Uterus (tissue), 4 donors: ENCODE data around the gene CACNA1A. TPM values are rescaled to one million over a fixed set of nuclear protein-coding genes. Genes with fewer than 3 reads are reported as not detected.

Experiments used
- DNase-seq, 2 donors: peaks; one replicate each; pipeline ENCODE4 v3.0.0-alpha.2; 2019 to 2020
- H3K27ac ChIP-seq, 2 donors: fragments of 200-600 bp; sonication (generic); 1 replicate in 1 of 2; 2 replicates in 1 of 2; pipeline ENCODE4 v1.5.1; 2016 to 2018
- H3K27me3 ChIP-seq, 2 donors: fragments of 200-600 bp; sonication (generic); one replicate each; pipeline ENCODE4 v1.5.1; 2018 to 2019; ENCODE audit warnings: control low read depth in 1 of 2
- H3K36me3 ChIP-seq, 2 donors: fragments of 200-600 bp; sonication (generic); one replicate each; pipeline ENCODE4 v1.5.1; 2019; ENCODE audit warnings: control low read depth in 1 of 2
- H3K4me1 ChIP-seq, 2 donors: fragments of 200-600 bp; sonication (generic); one replicate each; pipeline ENCODE4 v1.5.1; 2018 to 2019; ENCODE audit warnings: control low read depth in 1 of 2
- H3K4me3 ChIP-seq, 2 donors: fragments of 200-600 bp; sonication (generic); 1 replicate in 1 of 2; 2 replicates in 1 of 2; pipeline ENCODE4 v1.5.1; 2018 to 2019; ENCODE audit warnings: mild to moderate bottlenecking in 1 of 2
- H3K9me3 ChIP-seq, 2 donors: fragments of 200-600 bp; sonication (generic); one replicate each; pipeline ENCODE4 v1.5.1; 2019; ENCODE audit warnings: control low read depth in 1 of 2
- POLR2A ChIP-seq, 2 donors: fragments of 450-650 bp; IDR thresholded peaks; one replicate each; pipeline ENCODE4 v1.6.1; 2016; ENCODE audit warnings: antibody characterized with exemption in 2 of 2, mild to moderate bottlenecking in 1 of 2, moderate library complexity in 1 of 2
- intact Hi-C: fragments of 100-400 bp; cut with DNase I; formaldehyde crosslinking; loops from one replicate; pipeline ENCODE4 v1.15.1; 2023; ENCODE audit warnings: low total_unique reads
- total RNA-seq, 4 donors: library from RNA; depleted of rRNA in 3 of 4; stranded (reverse); fragments of >200 nt in 3 of 4; gene quantifications; one replicate each; pipeline versions ENCODE4 v1.1.0 to v1.2.4, GENCODE V29; 2014 to 2023
- TF ChIP-seq, protein P1 (sequence below), 4 experiments: fragments of 200-600 bp in 2 of 4; fragments of 450-650 bp in 2 of 4; sonication (generic) in 2 of 4; IDR thresholded peaks; one replicate each; pipeline ENCODE4 v1.5.1; 2016 to 2019; ENCODE audit warnings: antibody characterized with exemption in 4 of 4, mild to moderate bottlenecking in 2 of 4, moderate library complexity in 1 of 4
- donor health status: DM: yes; HTN: yes; CAD: no.

The CACNA1A gene
- total RNA-seq = 1 to 10 TPM in 2 of 4 donors, under 1 TPM in 2; 0.77 to 5.8 (median 0.96) TPM

DNA sequence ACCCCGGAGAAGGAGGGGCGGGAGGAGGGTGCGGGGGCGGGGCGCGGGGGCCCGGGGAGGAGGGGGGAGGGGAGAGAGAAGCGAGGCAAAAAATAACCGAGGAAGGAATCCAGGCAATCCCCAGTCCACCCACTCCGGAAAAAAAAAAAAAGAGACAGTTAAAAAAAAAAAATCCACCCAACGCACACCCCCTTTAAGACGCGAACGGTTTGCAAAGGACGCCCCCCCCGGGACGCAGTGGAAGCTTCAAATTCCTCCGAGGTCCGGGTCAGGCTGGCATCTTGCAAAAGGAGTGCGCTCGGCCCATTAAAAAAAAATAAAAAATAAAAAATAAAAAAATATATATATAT, at the start of gene CACNA1A:
CACNA1A (minus strand) TSS at position 9 of the 350 bp plus-strand sequence. CDS start 255 bp downstream, outside the sequence.
- Histone ChIP-seq H3K27ac (no peak within 1 kb of the TSS), H3K4me3 (no peak within 1 kb of the TSS), H3K4me1 (peaks cover 0 to 5% of the 10 kb centered on the region in 2 donors), H3K36me3 (no peaks in the 10 kb centered on the region), H3K27me3 (peaks cover 0 to 34% of the 10 kb centered on the region in 2 donors), H3K9me3 (no peaks in the 10 kb centered on the region)
- intact Hi-C loops = no loop called here
- TF ChIP-seq, protein P1, sequence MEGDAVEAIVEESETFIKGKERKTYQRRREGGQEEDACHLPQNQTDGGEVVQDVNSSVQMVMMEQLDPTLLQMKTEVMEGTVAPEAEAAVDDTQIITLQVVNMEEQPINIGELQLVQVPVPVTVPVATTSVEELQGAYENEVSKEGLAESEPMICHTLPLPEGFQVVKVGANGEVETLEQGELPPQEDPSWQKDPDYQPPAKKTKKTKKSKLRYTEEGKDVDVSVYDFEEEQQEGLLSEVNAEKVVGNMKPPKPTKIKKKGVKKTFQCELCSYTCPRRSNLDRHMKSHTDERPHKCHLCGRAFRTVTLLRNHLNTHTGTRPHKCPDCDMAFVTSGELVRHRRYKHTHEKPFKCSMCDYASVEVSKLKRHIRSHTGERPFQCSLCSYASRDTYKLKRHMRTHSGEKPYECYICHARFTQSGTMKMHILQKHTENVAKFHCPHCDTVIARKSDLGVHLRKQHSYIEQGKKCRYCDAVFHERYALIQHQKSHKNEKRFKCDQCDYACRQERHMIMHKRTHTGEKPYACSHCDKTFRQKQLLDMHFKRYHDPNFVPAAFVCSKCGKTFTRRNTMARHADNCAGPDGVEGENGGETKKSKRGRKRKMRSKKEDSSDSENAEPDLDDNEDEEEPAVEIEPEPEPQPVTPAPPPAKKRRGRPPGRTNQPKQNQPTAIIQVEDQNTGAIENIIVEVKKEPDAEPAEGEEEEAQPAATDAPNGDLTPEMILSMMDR (IDR thresholded peaks at IDR 0.05) = no peak
- no peak for TF ChIP-seq POLR2A (IDR thresholded peaks at IDR 0.05)
- DNase-seq = no peak

DNA sequence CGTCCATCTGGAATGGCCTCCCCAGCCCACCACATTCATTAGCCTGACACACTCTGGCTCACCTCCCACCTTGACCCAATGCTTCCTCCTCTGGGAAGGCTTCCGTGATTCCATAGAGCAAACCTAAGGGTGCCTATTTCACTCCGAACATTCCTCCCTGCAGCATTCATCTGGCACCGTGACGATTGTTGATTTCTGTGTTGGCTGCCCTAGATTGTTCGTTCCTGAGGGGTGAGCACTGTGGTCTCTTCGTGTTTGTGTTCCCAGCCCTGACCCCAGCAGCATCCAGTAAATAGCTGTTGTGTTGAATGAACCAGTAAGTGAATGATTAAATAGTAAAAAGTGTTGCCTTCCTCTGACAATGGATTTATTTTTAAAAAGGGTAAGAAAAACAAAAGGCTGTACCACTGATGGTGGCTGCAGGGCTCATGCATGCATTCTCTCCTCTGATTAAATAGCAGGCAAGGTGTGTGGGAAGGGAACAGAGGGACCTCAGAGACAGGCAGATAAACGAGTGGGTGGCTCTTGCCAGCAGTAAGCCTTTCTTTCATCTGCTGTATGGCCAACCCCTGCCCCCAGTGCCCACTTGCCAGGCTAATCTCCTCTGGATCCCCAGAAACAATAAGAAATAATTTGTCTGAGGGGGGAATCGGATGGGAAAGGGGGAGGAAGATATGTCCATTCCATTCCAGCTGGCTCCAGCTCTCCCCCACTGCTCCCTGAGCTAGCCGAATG, 48.4 kb upstream of the CACNA1A start:
- H3K27me3 ChIP-seq = no peaks in the 10 kb centered on the region
- intact Hi-C loops = no loop called here
- no peak for TF ChIP-seq POLR2A (IDR thresholded peaks at IDR 0.05)
- TF ChIP-seq, protein P1 (IDR thresholded peaks at IDR 0.05) = no peak

DNA sequence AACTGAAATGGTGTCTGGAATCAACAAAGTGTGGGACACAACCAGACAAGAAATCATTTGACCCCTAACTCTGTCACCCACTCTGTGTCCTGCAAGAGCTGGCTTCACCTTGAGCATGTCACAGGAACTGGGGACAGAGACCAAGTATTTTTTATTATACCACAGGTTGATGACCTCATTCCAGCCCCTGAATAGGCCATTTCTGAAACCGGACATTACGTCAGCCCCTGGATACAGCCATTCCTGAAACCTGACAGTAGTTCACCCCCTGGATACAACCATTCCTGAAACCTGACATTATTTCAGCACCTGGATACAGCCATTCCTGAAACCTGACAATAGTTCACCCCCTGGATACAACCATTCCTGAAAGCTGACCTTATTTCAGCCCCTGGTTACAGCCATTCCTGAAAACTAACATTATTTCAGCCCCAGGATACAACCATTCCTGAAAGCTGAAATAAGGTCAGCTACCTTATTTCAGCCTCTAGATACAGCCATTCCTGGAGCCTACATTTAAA, 47.7 kb upstream of the CACNA1A start:
- Histone ChIP-seq H3K9me3 (no peaks in the 10 kb centered on the region), H3K4me3 (no peak overlapping the region), H3K27ac (no peak overlapping the region), H3K4me1 (no peaks in the 10 kb centered on the region), H3K36me3 (no peaks in the 10 kb centered on the region), H3K27me3 (no peaks in the 10 kb centered on the region)
- DNase-seq = no peak
- no peak for TF ChIP-seq POLR2A (IDR thresholded peaks at IDR 0.05)
- TF ChIP-seq, protein P1 (IDR thresholded peaks at IDR 0.05) = no peak
- intact Hi-C loops = no loop called here

More for the DNA sequence above, 48.4 kb upstream of the CACNA1A start:
- Histone ChIP-seq H3K36me3 (no peaks in the 10 kb centered on the region), H3K9me3 (no peaks in the 10 kb centered on the region), H3K4me3 (no peak overlapping the region), H3K27ac (no peak overlapping the region), H3K4me1 (no peaks in the 10 kb centered on the region)
- DNase-seq = no peak

DNA sequence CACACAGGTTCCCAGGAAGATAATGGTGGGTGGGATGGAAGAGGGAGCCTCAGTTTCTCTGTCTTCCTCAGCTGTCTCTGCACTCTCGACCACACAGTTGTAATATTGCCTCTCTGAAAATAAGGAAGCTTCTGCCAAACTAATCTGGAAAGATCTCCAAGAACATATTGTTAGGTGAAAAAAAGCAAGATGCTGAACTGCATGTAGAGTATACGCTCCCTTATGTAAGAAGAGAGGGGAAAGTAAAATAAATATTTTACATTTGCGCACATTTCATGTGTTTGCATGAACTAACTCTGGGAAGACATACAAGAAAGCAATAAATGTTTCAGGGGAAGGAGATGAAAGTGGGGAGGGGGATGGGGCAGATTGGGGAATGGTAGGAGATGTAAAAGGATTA, 41.9 kb upstream of the CACNA1A start:
- H3K36me3 ChIP-seq = no peaks in the 10 kb centered on the region
- no peaks in the 10 kb centered on the region for H3K27me3 ChIP-seq
- TF ChIP-seq, protein P1 (IDR thresholded peaks at IDR 0.05) = no peak
- no peak for TF ChIP-seq POLR2A (IDR thresholded peaks at IDR 0.05)
- no peak for DNase-seq
- peaks cover 0 to 4% of the 10 kb centered on the region in 2 donors for H3K9me3 ChIP-seq
- intact Hi-C loops = no loop called here
- H3K27ac ChIP-seq = no peak overlapping the region
- H3K4me3 ChIP-seq = no peak overlapping the region
- no peaks in the 10 kb centered on the region for H3K4me1 ChIP-seq

DNA sequence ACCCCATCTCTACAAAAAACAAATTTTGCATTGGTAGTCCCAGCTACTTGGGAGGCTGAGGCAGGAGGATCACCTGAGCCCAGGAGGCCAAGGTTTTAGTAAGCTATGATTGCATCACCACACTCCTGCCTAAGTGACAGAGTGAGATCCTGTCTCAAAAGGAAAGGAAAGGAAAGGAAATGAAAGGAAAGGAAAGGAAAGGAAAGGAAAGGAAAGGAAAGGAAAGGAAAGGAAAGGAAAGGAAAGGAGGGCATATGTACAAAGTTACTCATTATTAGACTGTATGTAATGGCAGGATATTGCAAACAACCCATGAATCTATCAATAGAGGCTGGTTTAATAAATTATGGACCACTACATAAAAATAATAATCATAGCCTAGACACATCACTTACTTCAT, 40.8 kb upstream of the CACNA1A start:
- DNase-seq = no peak
- no peak overlapping the region for H3K4me3 ChIP-seq
- H3K27me3 ChIP-seq = no peaks in the 10 kb centered on the region
- intact Hi-C loops = no loop called here
- peaks cover 0 to 4% of the 10 kb centered on the region in 2 donors for H3K9me3 ChIP-seq
- H3K27ac ChIP-seq = no peak overlapping the region
- H3K36me3 ChIP-seq = no peaks in the 10 kb centered on the region
- no peaks in the 10 kb centered on the region for H3K4me1 ChIP-seq
- no peak for TF ChIP-seq POLR2A (IDR thresholded peaks at IDR 0.05)
- TF ChIP-seq, protein P1 (IDR thresholded peaks at IDR 0.05) = no peak
